ENCODE data around the gene SCFD1. TPM values are rescaled to one million over a fixed set of nuclear protein-coding genes. Genes with fewer than 3 reads are reported as not detected.
A peak's percentile ranks its signal among the peaks of the same experiment; 100 is the strongest.
"Not testable (repeated sequence)": the region's sequence is repeated elsewhere in the genome, so short reads cannot be mapped to it uniquely, and the experiment has no call there.

The SCFD1 gene, protein sequence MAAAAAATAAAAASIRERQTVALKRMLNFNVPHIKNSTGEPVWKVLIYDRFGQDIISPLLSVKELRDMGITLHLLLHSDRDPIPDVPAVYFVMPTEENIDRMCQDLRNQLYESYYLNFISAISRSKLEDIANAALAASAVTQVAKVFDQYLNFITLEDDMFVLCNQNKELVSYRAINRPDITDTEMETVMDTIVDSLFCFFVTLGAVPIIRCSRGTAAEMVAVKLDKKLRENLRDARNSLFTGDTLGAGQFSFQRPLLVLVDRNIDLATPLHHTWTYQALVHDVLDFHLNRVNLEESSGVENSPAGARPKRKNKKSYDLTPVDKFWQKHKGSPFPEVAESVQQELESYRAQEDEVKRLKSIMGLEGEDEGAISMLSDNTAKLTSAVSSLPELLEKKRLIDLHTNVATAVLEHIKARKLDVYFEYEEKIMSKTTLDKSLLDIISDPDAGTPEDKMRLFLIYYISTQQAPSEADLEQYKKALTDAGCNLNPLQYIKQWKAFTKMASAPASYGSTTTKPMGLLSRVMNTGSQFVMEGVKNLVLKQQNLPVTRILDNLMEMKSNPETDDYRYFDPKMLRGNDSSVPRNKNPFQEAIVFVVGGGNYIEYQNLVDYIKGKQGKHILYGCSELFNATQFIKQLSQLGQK
- polyA plus RNA-seq (ENCODE audit: insufficient read length): 106 TPM
- long read RNA-seq, donor 1, transcript SCFD1-203 (25 exons, 2,359 nt): major isoform, 5 of 15 reads
- long read RNA-seq, donor 1, partial matches to known transcripts: 5 of 15 reads
- long read RNA-seq, donor 1, other reads (novel, unspliced or antisense): 0 of 15 reads
- long read RNA-seq, donor 2, transcript SCFD1-203 (25 exons, 2,359 nt): major isoform, 7 of 25 reads
- long read RNA-seq, donor 2, transcript SCFD1-218 (4 exons, 428 nt): minor isoform, 5 of 25 reads
- long read RNA-seq, donor 2, partial matches to known transcripts: 10 of 25 reads
- long read RNA-seq, donor 2, other reads (novel, unspliced or antisense): 0 of 25 reads
- long read RNA-seq, donor 3, transcript SCFD1-203 (25 exons, 2,359 nt): major isoform, 5 of 9 reads
- long read RNA-seq, donor 3, partial matches to known transcripts: 0 of 9 reads
- long read RNA-seq, donor 3, other reads (novel, unspliced or antisense): 0 of 9 reads
- long read RNA-seq, donor 4, partial matches to known transcripts: 5 of 7 reads
- long read RNA-seq, donor 4, other reads (novel, unspliced or antisense): 0 of 7 reads
- long read RNA-seq, donor 5, transcript SCFD1-203 (25 exons, 2,359 nt): major isoform, 22 of 36 reads
- long read RNA-seq, donor 5, partial matches to known transcripts: 6 of 36 reads
- long read RNA-seq, donor 5, other reads (novel, unspliced or antisense): 0 of 36 reads
- long read RNA-seq, donor 6, partial matches to known transcripts: 0 of 10 reads
- long read RNA-seq, donor 6, other reads (novel, unspliced or antisense): 0 of 10 reads
- long read RNA-seq, donor 7, transcript SCFD1-203 (25 exons, 2,359 nt): major isoform, 6 of 18 reads
- long read RNA-seq, donor 7, partial matches to known transcripts: 5 of 18 reads
- long read RNA-seq, donor 7, other reads (novel, unspliced or antisense): 0 of 18 reads
- long read RNA-seq, donor 8, partial matches to known transcripts: 0 of 4 reads
- long read RNA-seq, donor 8, other reads (novel, unspliced or antisense): 0 of 4 reads

DNA sequence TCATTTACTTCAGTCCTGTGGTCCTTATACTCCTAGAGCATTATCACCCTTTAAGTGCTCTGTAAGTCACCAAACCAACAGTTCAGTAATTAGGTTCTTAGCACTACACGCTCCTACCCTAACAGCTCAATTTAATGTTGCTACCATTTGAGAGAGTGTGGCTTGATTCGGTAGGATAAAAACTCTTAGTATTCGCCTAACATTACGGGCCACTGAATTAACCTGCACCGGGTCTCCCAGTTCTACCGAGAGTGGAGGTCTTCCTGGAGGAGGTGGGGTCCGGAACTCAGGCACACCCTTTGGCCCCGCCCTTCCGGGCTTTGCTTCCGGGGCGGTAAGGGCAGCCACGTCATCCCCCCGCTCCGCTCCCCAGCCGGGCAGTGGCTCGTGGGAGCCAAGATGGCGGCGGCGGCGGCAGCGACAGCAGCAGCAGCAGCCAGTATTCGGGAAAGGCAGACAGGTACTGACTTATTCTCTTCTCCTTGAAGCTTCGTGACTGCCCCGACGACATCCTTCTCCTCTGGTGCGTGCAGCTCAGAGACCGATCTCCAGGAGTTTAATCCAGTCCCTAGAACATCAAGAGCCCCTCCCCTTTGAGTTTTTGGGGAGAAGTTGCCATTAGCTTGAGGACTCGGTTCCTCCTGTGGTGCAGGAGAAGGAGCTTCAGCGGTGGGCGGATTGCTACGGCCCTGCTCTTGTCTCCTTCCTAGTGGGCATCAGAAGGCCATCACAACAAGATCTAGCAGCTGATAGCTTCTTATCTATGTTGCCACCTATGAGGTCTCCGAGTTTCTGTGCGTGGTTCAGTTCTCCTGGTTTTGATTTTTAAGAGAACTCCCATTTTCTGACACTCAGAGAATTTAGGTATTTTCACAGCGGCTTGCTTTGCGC, at the start of gene SCFD1:
SCFD1 (plus strand) TSS at position 380 of the 891 bp plus-strand sequence; CDS start at position 400, 20 bp downstream.
- peak; percentile 95 for DNase-seq

DNA sequence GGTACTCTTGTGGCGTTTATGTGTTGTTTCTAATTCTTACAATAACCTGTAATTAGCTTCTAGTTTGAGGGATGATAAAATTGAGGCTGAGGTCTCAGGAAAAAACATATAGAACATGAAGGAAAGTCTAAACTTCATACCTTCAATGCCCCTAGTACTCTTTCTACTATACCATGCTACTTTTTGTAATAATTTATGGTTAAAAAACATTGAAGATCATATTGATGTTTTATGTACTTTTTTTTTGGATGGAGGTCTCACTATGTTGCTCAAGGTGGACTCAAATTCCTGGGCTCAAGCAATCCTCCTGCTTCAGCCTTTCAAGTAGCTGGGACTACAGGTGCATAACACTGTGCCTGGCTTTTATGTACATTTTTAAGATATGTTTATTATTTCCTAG, 49.3 kb upstream of the SCFD1 start:
- DNase-seq: no peak

DNA sequence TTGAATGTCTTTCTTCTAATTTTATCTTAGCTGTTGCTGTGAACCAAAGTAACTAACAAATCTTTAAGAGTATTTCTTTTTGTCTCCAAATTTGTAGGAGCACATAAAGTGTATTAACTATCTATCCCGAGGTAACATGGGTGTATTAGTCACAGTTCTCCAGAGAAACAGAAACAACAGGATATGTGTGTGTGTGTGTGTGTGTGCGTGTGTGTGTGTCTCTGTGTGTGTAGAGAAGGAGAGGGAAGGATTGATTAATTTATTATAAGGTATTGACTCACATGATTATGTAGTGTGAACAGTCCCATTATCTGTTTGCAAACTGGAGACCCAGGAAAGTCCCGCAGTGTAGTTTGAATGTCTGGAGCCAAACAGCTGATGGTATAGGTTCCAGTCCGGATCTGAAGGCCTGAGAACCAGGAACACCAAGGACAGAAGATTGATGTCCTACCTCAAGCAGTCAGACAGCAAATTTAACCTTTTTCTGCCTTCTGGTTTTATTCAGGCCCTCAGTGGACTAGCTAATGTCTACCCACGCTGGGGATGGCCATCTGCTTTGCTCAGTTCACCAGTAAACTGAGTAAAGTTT, 48.8 kb upstream of the SCFD1 start:
- DNase-seq: no peak

DNA sequence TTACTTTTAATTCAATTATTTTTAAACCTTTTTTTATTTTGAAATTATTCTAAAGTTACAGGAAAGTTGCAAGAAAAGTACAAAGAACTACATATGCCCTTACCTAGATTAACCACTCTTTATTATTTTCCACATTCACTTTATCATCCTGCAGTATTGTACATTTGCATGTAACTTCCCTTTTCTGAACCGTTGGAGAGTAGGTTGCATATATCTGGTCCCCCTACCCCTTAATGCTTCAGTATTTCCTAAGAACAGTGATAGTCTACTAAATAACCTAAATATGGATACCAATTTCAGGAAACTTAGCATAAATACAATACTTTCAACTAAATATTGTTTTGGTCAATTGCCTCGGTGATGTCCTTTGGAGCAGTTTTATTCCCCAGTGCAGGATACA, 48.2 kb upstream of the SCFD1 start:
- no peak for DNase-seq

DNA sequence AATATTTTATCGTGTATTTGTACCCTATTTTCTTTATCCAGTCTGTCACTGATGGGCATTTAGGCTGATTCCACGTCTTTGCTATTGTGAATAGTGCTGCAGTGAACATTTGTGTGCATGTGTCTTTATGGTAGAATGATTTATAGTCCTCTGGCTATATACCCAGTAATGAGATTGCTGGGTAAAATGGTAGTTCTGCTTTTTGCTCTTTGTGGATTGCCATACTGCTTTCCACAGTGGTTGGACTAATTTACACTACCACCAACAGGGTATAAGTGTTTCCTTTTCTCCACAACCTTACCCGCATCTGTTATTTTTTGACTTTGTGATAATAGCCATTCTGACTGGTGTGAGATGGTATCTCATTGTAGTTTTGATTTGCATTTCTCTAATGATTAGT, 47.3 kb upstream of the SCFD1 start:
- not testable (repeated sequence) for DNase-seq

DNA sequence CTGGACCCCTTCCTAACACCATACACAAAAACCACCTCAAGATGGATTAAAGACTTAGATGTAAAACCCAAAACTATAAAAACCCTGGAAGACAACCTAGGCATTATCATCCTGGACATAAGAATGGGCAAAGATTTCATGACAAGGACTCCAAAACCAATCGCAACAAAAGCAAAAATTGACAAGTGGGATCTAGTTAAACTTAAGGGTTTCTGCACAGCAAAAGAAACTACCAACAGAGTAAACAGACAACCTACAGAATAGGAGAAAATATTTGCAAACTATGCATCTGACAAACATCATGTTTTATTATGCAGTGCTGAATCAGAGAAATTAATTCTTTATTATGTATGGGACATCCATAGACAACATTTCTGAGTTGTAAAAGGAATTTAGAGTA, 45.8 kb upstream of the SCFD1 start:
- not testable (repeated sequence) for DNase-seq

DNA sequence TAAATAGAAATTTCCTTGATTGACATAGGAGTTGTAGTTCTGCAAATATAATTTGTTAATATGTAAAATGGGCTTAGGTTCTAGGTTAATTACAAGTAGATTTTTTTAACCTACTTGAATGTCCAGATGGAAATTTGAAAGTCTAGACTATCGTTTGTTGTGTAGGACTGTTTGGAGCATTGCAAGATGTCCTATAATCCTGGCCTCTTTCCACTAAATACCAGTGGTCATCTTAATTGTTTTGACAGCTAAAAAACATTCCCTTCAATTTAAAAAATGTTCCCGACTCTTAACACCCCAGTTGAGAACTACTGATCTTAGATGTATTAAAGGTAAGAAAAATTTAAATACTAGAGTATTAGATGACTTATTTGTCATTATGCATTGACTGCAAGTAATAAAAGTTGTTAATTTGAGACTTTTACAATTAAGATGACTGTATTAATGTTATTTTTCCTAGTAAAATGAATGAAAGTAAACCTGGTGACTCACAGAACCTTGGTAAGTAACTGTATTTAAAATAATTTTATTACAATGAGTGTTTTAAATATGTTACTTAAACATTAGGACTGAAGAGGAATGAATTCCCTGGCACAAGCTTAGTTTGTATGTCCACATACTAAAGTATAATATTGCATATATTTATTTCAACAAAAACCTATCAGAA, 41.4 kb upstream of the SCFD1 start:
- DNase-seq: no peak

DNA sequence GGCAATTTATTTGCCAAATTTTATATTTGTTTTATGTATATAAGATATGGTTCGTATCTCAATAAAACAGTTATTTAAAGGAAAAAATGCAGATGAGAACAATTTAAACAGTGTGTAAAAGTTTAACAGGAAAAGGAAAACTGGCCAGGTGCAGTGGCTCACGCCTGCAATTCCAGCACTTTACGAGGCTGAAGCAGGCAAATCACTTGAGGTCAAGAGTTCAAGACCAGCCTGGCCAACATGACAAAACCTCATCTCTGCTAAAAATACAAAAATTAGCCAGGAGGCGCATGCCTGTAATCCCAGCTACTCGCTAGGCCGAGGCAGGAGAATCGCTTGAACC, 40.9 kb upstream of the SCFD1 start:
- DNase-seq: no peak

DNA sequence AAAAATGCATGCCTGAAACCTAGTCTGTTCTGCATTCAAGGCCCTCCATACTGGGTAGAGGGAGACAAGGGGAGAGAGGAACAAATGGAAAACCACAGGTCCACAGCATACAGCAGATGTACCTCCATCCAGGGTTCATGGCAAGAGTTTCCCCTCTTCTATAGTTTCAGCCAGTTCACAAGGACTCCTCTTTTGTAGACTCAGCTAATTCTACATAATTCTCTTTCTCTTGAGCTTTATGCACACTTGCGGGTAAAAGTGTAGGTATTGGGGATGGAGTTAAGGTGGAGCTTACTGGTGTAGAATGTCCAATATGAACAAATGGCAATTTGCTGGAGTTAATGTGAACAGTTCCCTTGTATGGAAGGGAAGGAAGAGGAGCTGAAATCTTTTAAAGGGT, 39.7 kb upstream of the SCFD1 start:
- DNase-seq: no peak

DNA sequence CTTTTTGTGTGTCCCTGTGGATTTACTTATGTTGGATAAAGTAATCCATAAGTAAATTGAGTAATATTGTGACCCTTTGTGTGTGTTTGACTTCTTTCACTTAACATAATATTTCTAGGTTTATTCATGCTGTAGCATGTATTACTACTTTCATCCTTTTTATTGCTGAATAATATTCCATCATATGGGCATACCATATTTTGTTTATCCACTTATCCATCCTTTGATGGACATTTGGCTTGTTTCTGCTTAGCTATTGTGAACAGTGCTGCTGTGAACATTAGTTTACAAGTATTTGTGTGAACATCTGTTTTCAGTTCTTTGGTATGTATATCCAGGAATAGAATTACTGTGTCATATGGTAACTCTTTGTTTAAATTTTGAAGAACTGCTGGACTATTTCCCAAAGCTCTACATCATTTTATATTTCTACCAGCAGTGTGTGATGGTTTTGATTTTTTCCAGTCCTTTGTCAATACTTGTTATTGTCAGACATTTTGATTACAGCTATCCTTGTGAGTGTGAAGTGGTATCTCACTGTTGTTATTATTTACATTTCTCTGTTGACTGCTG, 38.0 kb upstream of the SCFD1 start:
- DNase-seq: no peak

DNA sequence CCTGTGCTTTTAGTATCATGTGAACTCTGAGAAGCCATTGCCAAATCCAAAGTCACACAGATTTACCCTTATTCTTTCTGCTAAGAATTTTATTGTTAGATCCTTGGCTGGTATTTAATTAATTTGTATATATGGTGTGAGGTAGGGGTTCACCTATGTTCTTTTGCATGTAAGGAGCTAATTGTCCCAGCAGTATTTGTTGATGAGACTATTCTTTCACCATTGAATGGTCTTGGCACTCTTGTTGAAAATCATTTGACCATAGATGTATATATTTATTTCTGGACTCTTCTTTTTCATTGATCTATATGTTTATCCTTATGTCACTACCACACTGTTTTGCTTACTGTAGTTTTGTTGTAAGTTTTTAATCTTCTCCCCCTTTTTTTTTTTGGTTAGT, 36.9 kb upstream of the SCFD1 start:
- DNase-seq: no peak

DNA sequence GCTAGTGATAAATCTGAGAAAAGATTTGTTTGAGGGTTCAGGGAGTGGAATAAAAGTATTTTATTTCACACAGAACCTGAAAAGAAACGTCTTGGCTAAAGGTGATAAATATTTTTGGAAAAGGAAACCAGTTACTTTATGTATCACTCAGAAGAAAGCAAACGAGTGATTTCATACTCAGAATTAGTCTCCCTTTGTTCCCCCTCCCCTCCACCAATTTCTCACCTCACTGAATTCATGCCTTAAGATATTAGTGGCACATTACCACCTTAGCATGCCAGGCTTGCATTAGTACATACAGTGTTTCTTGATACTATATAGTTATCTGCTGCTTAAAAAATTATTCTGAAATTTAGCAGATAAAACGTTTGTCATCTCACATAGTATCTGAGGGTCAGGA, 35.0 kb upstream of the SCFD1 start:
- DNase-seq: no peak

DNA sequence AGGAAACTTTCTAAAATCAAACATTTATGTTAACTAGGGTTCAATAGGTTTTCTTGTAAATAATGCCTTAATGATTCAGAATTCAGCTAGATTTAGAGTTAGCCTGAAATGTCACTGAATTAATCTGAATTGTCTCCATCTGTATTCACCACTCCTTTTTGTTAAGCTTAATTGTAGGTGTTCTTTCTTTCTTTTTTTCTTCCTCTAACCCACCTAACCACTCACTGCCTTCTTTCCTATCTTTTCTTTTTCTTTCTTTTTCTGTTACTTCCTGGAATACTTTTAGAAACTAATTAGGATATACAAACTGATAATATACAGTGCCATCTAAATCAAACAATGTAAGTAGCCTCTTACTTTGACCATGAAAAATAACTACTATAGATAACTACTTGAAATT, 33.2 kb upstream of the SCFD1 start:
- DNase-seq: no peak

DNA sequence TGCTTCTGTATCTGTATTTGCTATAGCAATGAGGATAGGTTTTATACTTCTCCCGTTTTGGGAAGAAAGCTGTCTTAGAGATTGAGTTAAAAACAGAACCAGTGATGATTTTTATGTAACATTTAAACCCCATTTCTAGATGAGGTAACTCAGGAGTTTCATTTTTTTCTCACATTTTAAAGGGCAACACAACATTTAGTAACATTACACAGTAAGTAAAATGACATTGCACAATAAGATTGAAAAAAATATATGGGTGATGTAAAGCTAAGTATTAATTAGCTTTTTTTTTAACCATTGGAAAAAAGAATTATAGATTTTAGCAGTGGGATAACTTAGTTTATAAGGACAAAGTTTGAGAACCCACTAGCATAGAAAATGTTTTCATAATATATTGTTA, 25.2 kb upstream of the SCFD1 start:
- DNase-seq: no peak

DNA sequence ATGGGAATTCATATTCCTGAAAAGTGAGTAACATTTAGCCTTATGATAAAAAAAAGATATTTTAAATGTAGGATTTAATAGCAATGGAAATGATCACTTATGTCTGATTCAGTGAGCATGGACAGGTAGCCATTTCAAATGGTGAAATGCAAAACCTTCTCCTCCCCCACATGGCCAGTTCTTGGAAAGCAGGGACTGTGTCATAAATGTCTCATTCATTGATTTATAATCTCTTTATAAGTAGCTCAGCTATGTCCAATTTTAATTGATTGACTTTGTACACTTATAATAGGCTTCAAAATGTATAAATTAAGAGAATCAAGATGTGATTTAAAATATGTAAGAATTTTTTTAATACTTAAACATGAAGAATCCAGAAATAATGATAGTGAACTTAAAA, 24.6 kb upstream of the SCFD1 start:
- DNase-seq: no peak

DNA sequence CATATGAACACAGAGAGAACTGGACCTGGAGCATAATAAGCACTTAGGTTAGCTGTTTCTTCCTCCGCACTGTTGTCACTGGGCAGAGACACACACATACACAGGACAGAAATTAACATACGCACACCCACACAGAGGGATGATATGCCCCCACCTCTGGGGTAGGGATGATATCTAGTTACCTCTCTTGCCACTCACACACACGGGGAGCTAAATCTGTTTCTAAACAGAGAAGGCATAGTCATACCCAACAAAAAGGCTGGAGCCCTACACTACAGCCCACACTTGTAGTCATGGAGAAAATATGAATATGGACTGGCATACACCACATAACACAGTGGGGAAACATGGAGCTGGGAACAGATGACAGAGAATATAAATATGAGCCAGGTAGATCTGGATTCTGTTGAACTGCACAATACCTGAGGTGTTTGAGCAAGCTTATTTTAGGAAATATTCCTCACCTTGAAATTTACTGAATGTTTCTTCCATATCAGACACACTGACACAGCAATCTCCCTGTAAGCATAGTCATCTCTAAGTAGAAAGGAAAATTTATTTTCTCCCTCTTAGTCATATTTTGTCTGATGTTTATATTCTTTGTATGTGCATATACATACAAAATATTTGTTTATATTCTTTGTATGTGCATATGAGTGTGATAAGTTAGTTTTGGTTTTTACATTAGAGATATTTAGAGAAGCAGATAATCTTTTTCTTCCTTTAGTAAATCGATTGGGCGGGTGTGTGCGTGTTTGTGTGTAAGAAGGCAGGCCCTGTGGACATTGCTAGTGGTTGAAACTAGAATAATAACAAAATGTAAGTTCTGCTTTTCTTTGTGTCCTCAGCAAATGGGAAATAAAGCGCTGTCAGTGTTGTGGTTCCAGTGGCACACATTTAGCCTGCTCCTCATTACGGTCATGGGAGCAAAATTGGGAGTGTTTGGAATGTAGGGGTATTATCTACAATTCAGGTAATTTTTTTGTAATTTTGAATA, 20.9 kb upstream of the SCFD1 start:
- no peak for DNase-seq

DNA sequence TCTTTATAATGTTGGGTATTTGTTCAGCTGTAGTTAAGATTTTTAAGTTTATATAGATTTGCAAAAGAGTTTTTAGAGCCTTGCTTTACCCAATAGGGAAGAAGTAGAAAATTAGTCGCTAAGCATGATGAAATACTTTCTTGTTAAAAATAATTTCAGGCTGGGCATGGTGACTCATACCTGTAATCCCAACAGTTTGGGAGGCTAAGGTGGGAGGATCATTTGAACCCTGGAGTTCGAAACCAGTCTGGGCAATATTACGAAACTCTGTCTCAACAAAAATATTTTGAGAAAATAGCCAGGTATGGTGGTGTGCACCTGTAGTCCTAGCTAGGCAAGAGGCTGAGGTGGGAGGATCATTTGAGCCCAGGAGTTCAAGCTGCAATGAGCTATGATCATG, 18.7 kb upstream of the SCFD1 start:
- DNase-seq: no peak

DNA sequence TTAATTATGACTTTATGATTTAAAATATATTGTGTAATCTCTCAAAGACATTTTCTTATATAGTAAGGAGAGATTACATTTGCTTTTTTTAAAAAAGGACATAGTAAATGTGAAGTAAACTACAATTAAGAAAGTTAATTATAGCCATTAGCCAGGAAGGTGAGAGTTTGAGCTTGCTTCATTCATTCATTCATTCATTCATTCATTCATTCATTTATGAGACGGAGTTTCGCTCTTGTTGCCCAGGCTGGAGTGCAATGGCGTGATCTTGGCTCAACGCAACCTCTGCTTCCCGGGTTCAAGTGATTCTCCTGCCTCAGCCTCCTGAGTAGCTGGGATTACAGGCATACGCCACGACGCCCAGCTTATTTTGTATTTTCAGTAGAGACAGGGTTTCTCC, 17.4 kb upstream of the SCFD1 start:
- not testable (repeated sequence) for DNase-seq
